HCT116 (cell line): ENCODE data around the gene CACNA1C. TPM values are rescaled to one million over a fixed set of nuclear protein-coding genes. Genes with fewer than 3 reads are reported as not detected.

Experiments used
- ATAC-seq: fragments of 200-7000 bp; cut with Tn5 transposase; 2 replicates; pipeline ENCODE4 v1.9.1; 2020; ENCODE audit warnings: mild to moderate bottlenecking, moderate library complexity
- BruUV-seq: library from RNA; stranded (reverse); fragments of 400-500 nt; replicated peaks from 2 replicates; lab custom pipeline; 2021; lab: Mats Ljungman, UMichigan
- CTCF ChIA-PET: fragments of 300-600 bp; sonication (Branson Sonifier 250); formaldehyde crosslinking; loops from one replicate; lab custom pipeline; 2021; ENCODE audit warnings: antibody characterized with exemption; lab: Charles Lee
- POLR2A ChIA-PET: fragments of 300-600, 350-600 bp; sonication (Branson Sonifier 250); formaldehyde crosslinking; loops from one replicate; lab custom pipeline; 2021; ENCODE audit warnings: antibody characterized with exemption; lab: Charles Lee
- RAD21 ChIA-PET, 2 experiments: fragments of 300-600 bp; sonication (Branson Sonifier 250); formaldehyde crosslinking; loops; one replicate each; lab custom pipeline; 2023; ENCODE audit warnings: low total read pairs in 2 of 2; ENCODE audit not compliant: uncharacterized antibody in 2 of 2, unreplicated experiment in 2 of 2, low non-redundant PET in 1 of 2; lab: Charles Lee
- DNase-seq: peaks from one replicate; pipeline ENCODE4 v3.0.0-alpha.2; 2010; ENCODE audit warnings: low read depth, low spot score
- H2AFZ ChIP-seq: fragments of 200-600 bp; shearing (Covaris generic), sonication (generic); 2 replicates; pipeline ENCODE4 v1.6.1; 2017; ENCODE audit warnings: low read depth, mixed run types, mixed read lengths, antibody characterized with exemption, low read length; ENCODE audit not compliant: poor library complexity, severe bottlenecking
- H3K27ac ChIP-seq: 2 replicates; pipeline ENCODE4 v1.5.1; 2012; ENCODE audit warnings: low read depth, low read length
- H3K27me3 ChIP-seq: fragments of 200-600 bp; sonication (generic); 2 replicates; pipeline ENCODE4 v1.6.1; 2016; ENCODE audit warnings: mixed run types, low read length, mixed read lengths; ENCODE audit not compliant: insufficient read depth
- H3K36me3 ChIP-seq, 2 experiments: fragments of 200-500 bp in 1 of 2; fragments of 200-600 bp in 1 of 2; sonication (Bioruptor generic) in 1 of 2; sonication (generic) in 1 of 2; 2 replicates each; pipeline versions ENCODE4 v1.5.1 to v1.6.1; 2014 to 2016; ENCODE audit warnings: low read length in 2 of 2, inconsistent platforms in 1 of 2, mixed read lengths in 1 of 2, mixed run types in 1 of 2; ENCODE audit not compliant: insufficient read depth in 2 of 2, control insufficient read depth in 1 of 2
- H3K4me1 ChIP-seq, 2 experiments: fragments of 200-600 bp in 1 of 2; sonication (generic) in 1 of 2; 2 replicates each; pipeline versions ENCODE4 v1.5.1 to v1.6.1; 2012 to 2017; ENCODE audit warnings: low read length in 2 of 2, inconsistent platforms in 1 of 2, mild to moderate bottlenecking in 1 of 2, mixed read lengths in 1 of 2, mixed run types in 1 of 2, moderate library complexity in 1 of 2; ENCODE audit not compliant: insufficient read depth in 2 of 2, control insufficient read depth in 1 of 2
- H3K4me2 ChIP-seq: fragments of 200-600 bp; sonication (generic); 2 replicates; pipeline ENCODE4 v1.6.1; 2017; ENCODE audit warnings: mixed run types, low read length, mixed read lengths
- H3K4me3 ChIP-seq, 2 experiments: fragments of 200-600 bp in 1 of 2; sonication (generic) in 1 of 2; replicated peaks in 1 of 2; 2 replicates each; pipeline ENCODE4 v1.5.1; 2011 to 2016; ENCODE audit warnings: low read length in 2 of 2, control low read depth in 1 of 2, low read depth in 1 of 2, mild to moderate bottlenecking in 1 of 2, mixed read lengths in 1 of 2, mixed run types in 1 of 2
- H3K79me2 ChIP-seq: fragments of 200-600 bp; sonication (generic); 2 replicates; pipeline ENCODE4 v1.6.1; 2017; ENCODE audit warnings: mild to moderate bottlenecking, mixed run types, low read length, moderate library complexity, mixed read lengths; ENCODE audit not compliant: insufficient read depth
- H3K9ac ChIP-seq: fragments of 200-600 bp; sonication (generic); 2 replicates; pipeline ENCODE4 v1.6.1; 2016; ENCODE audit warnings: low read length, mixed read lengths
- H3K9me2 ChIP-seq: fragments of 200-600 bp; sonication (generic), shearing (Covaris generic); 2 replicates; pipeline ENCODE4 v1.6.1; 2017; ENCODE audit warnings: mixed run types, mild to moderate bottlenecking, moderate library complexity; ENCODE audit not compliant: insufficient read depth
- H3K9me3 ChIP-seq, 2 experiments: fragments of 200-500 bp in 1 of 2; fragments of 200-600 bp in 1 of 2; sonication (Bioruptor generic) in 1 of 2; sonication (generic) in 1 of 2; 2 replicates each; pipeline ENCODE4 v1.6.1; 2014 to 2017; ENCODE audit warnings: low read length in 2 of 2, mixed read lengths in 2 of 2, inconsistent platforms in 1 of 2, low read depth in 1 of 2, mild to moderate bottlenecking in 1 of 2, mixed run types in 1 of 2, moderate library complexity in 1 of 2; ENCODE audit not compliant: control insufficient read depth in 1 of 2, insufficient read depth in 1 of 2
- H4K20me1 ChIP-seq: fragments of 200-600 bp; sonication (generic), shearing (Covaris generic); 2 replicates; pipeline ENCODE4 v1.6.1; 2017; ENCODE audit warnings: mixed run types, mild to moderate bottlenecking, moderate library complexity; ENCODE audit not compliant: insufficient read depth
- CBX3 ChIP-seq: IDR thresholded peaks from 2 replicates; pipeline ENCODE4 v1.6.1; 2012; ENCODE audit warnings: low read depth
- CEBPB ChIP-seq: IDR thresholded peaks from 2 replicates; pipeline ENCODE4 v1.6.1; 2012; ENCODE audit warnings: low read depth
- CTCF ChIP-seq, 3 experiments: fragments of 200-600 bp in 1 of 3; sonication (generic) in 1 of 3; IDR thresholded peaks in 2 of 3; conservative IDR thresholded peaks in 1 of 3; 2 replicates each; pipeline ENCODE4 v1.5.1; 2012 to 2017; ENCODE audit warnings: low read depth in 2 of 3, low read length in 2 of 3, antibody characterized with exemption in 1 of 3, borderline replicate concordance in 1 of 3, control low read depth in 1 of 3, mild to moderate bottlenecking in 1 of 3, mixed read lengths in 1 of 3, mixed run types in 1 of 3, moderate library complexity in 1 of 3; ENCODE audit not compliant: insufficient read depth in 1 of 3
- EGR1 ChIP-seq: IDR thresholded peaks from 2 replicates; pipeline ENCODE4 v1.6.1; 2012; ENCODE audit warnings: low read depth
- JUND ChIP-seq: IDR thresholded peaks from 2 replicates; pipeline ENCODE4 v1.6.1; 2012
- POLR2A ChIP-seq: IDR thresholded peaks from 2 replicates; pipeline ENCODE4 v1.7.0; 2011; ENCODE audit warnings: borderline replicate concordance; ENCODE audit not compliant: insufficient read depth, insufficient read length; ENCODE audit errors: extremely low read depth
- POLR2AphosphoS5 ChIP-seq: IDR thresholded peaks from 2 replicates; pipeline ENCODE4 v1.6.1; 2011; ENCODE audit warnings: mild to moderate bottlenecking, low read depth, low read length, moderate library complexity
- REST ChIP-seq: IDR thresholded peaks from 2 replicates; pipeline ENCODE4 v1.6.1; 2012; ENCODE audit warnings: low read depth
- SP1 ChIP-seq: IDR thresholded peaks from 2 replicates; pipeline ENCODE4 v1.6.1; 2012; ENCODE audit warnings: low read depth
- YY1 ChIP-seq: IDR thresholded peaks from 2 replicates; pipeline ENCODE4 v1.6.1; 2011; ENCODE audit warnings: low read length, low read depth, moderate library complexity, mild to moderate bottlenecking; ENCODE audit not compliant: insufficient replicate concordance; ENCODE audit errors: extremely low read depth
- intact Hi-C: fragments of 100-400 bp; cut with micrococcal nuclease; formaldehyde crosslinking; loops from 2 replicates; pipeline ENCODE4 v1.10.0; 2022
- total RNA-seq: library from RNA; stranded (reverse); gene quantifications from one replicate; pipeline ENCODE4 v1.2.1, GENCODE V29; 2021; ENCODE audit not compliant: unreplicated experiment
- TF ChIP-seq, protein P1 (sequence below): IDR thresholded peaks from 2 replicates; pipeline ENCODE4 v1.6.1; 2012

The CACNA1C gene
- total RNA-seq, 1 experiment from 2014 or later = 0.05 TPM

GRCh38 chr12:2622460-2622859 is 569.7 kb downstream of the CACNA1C start (continued):
- no peak for TF ChIP-seq POLR2A
- TF ChIP-seq, all 23 proteins: peak for 0

- CTCF ChIA-PET = no interaction called here
Measured at GRCh38 chr12:2623472-2623871, 570.7 kb downstream of the CACNA1C start.

More at GRCh38 chr12:2623472-2623871, 570.7 kb downstream of the CACNA1C start:
- Histone ChIP-seq H3K79me2 (no peaks in the 10 kb centered on the region), H2AFZ (no peak overlapping the region), H3K27ac (no peak overlapping the region), H3K4me3 (no peak overlapping the region), H3K27me3 (peaks cover 27% of the 10 kb centered on the region), H3K4me1 (peaks cover 0 to 8% of the 10 kb centered on the region in 2 experiments; a peak in 2 of 4 replicates), H3K9me2 (no peaks in the 10 kb centered on the region), H4K20me1 (no peaks in the 10 kb centered on the region), H3K36me3 (no peaks in the 10 kb centered on the region), H3K9ac (no peak overlapping the region), H3K4me2 (no peak overlapping the region), H3K9me3 (no peaks in the 10 kb centered on the region)
- TF ChIP-seq POLR2AphosphoS5 = no peak
- TF ChIP-seq CTCF (IDR thresholded peaks at IDR 0.05 in 2 of 3, conservative IDR thresholded peaks at IDR 0.05 in 1 of 3; ENCODE audit: borderline replicate concordance in 1 of 3, insufficient read depth in 1 of 3, low read depth in 2 of 3, low read length in 2 of 3) = no peak
- TF ChIP-seq JUND = no peak
- no peak for TF ChIP-seq EGR1
- no peak for TF ChIP-seq CEBPB
- TF ChIP-seq, protein P1, sequence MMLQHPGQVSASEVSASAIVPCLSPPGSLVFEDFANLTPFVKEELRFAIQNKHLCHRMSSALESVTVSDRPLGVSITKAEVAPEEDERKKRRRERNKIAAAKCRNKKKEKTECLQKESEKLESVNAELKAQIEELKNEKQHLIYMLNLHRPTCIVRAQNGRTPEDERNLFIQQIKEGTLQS = no peak
- no peak for TF ChIP-seq CBX3
- TF ChIP-seq SP1 = no peak
- no peak for TF ChIP-seq REST
- TF ChIP-seq YY1 = no peak
- no TSS peak for BruUV-seq
- ATAC-seq = no peak
- no peak for DNase-seq
- POLR2A ChIA-PET = no interaction called here
- RAD21 ChIA-PET = no interaction called here
- intact Hi-C loops = no loop called here
